CD14-positive monocyte (primary cell): ENCODE results near the gene YWHAB. TPM values are rescaled to one million over a fixed set of nuclear protein-coding genes. Genes with fewer than 3 reads are reported as not detected.

ENCODE experiments used
- DNase-seq, 3 donors: peaks; one replicate each; pipeline ENCODE4 v3.0.0-alpha.2; 2011 to 2022
- H2AFZ ChIP-seq: 2 replicates; pipeline ENCODE4 v1.6.0; 2012; ENCODE audit warnings: mild to moderate bottlenecking, low read depth, low read length, inconsistent platforms; ENCODE audit not compliant: insufficient read depth, poor library complexity, severe bottlenecking
- H3K27ac ChIP-seq, 2 donors: 1 replicate in 1 of 2; 2 replicates in 1 of 2; pipeline ENCODE4 v1.5.1; 2012 to 2013; ENCODE audit warnings: low read length in 2 of 2, control low read depth in 1 of 2, inconsistent platforms in 1 of 2, low read depth in 1 of 2, mild to moderate bottlenecking in 1 of 2
- H3K27me3 ChIP-seq, 2 donors: one replicate each; pipeline versions ENCODE4 v1.6.0 to v1.6.1; 2011 to 2013; ENCODE audit warnings: low read length in 2 of 2; ENCODE audit not compliant: control insufficient read depth in 2 of 2, insufficient read depth in 2 of 2
- H3K36me3 ChIP-seq, 2 donors: replicated peaks in 1 of 2; 1 replicate in 1 of 2; 2 replicates in 1 of 2; pipeline versions ENCODE4 v1.5.1 to v1.6.1; 2012 to 2013; ENCODE audit warnings: low read length in 2 of 2, control low read depth in 1 of 2, inconsistent platforms in 1 of 2, mild to moderate bottlenecking in 1 of 2; ENCODE audit not compliant: insufficient read depth in 2 of 2, control insufficient read depth in 1 of 2
- H3K4me1 ChIP-seq, 2 donors: 1 replicate in 1 of 2; 2 replicates in 1 of 2; pipeline versions ENCODE4 v1.5.1 to v1.6.1; 2012 to 2013; ENCODE audit warnings: low read length in 2 of 2, control low read depth in 1 of 2, inconsistent platforms in 1 of 2, mild to moderate bottlenecking in 1 of 2, moderate library complexity in 1 of 2; ENCODE audit not compliant: insufficient read depth in 2 of 2, control insufficient read depth in 1 of 2
- H3K4me2 ChIP-seq: replicated peaks from 2 replicates; pipeline ENCODE3; 2012; ENCODE audit warnings: low read length, moderate library complexity, mild to moderate bottlenecking; ENCODE audit not compliant: poor library complexity, severe bottlenecking; ENCODE audit errors: extremely low read depth
- H3K4me3 ChIP-seq, 3 experiments: fragments of 200-600 bp in 1 of 3; sonication (generic) in 1 of 3; replicated peaks in 1 of 3; 1 replicate in 2 of 3; 2 replicates in 1 of 3; pipeline ENCODE4 v1.5.1; 2011 to 2013; ENCODE audit warnings: low read length in 3 of 3, mild to moderate bottlenecking in 3 of 3, control low read depth in 2 of 3, low read depth in 2 of 3, inconsistent platforms in 1 of 3, moderate library complexity in 1 of 3
- H3K79me2 ChIP-seq: 2 replicates; pipeline ENCODE4 v1.6.0; 2012; ENCODE audit warnings: mild to moderate bottlenecking, control low read depth, inconsistent platforms, low read length, moderate library complexity; ENCODE audit not compliant: insufficient read depth
- H3K9ac ChIP-seq: 2 replicates; pipeline ENCODE4 v1.6.0; 2017; ENCODE audit warnings: low read length, mild to moderate bottlenecking; ENCODE audit not compliant: insufficient read depth, poor library complexity, severe bottlenecking
- H3K9me3 ChIP-seq, 2 donors: replicated peaks in 1 of 2; 1 replicate in 1 of 2; 2 replicates in 1 of 2; pipeline versions ENCODE4 v1.5.1 to v1.6.1; 2012 to 2013; ENCODE audit warnings: low read length in 2 of 2, control low read depth in 1 of 2; ENCODE audit not compliant: control insufficient read depth in 1 of 2, insufficient read depth in 1 of 2
- H4K20me1 ChIP-seq: 2 replicates; pipeline ENCODE4 v1.6.0; 2012; ENCODE audit warnings: mild to moderate bottlenecking, low read length, control low read depth, moderate library complexity; ENCODE audit not compliant: insufficient read depth
- H3K27ac Mint-ChIP-seq, 7 donors: one replicate each; pipeline ENCODE4 v1.8.0; 2020; ENCODE audit warnings: mild to moderate bottlenecking in 7 of 7, mixed read lengths in 7 of 7, moderate library complexity in 6 of 7, inconsistent platforms in 2 of 7
- H3K27me3 Mint-ChIP-seq, 3 donors: one replicate each; pipeline ENCODE4 v1.8.0; 2021 to 2022; ENCODE audit warnings: low read depth in 3 of 3, mild to moderate bottlenecking in 3 of 3, mixed read lengths in 3 of 3, moderate library complexity in 3 of 3, inconsistent platforms in 1 of 3
- H3K36me3 Mint-ChIP-seq, 2 donors: one replicate each; pipeline ENCODE4 v1.8.0; 2020; ENCODE audit warnings: mixed read lengths in 2 of 2, inconsistent platforms in 1 of 2, mild to moderate bottlenecking in 1 of 2
- H3K4me1 Mint-ChIP-seq: one replicate; pipeline ENCODE4 v1.8.0; 2020; ENCODE audit warnings: mild to moderate bottlenecking, mixed read lengths
- H3K4me3 Mint-ChIP-seq, 2 donors: one replicate each; pipeline ENCODE4 v1.8.0; 2020; ENCODE audit warnings: mild to moderate bottlenecking in 2 of 2, mixed read lengths in 2 of 2, moderate library complexity in 1 of 2
- H3K9me3 Mint-ChIP-seq, 7 donors: one replicate each; pipeline ENCODE4 v1.8.0; 2020 to 2022; ENCODE audit warnings: mixed read lengths in 7 of 7, mild to moderate bottlenecking in 6 of 7, moderate library complexity in 6 of 7, inconsistent platforms in 2 of 7
- CTCF ChIP-seq: fragments of 200-600 bp; IDR thresholded peaks from one replicate; pipeline ENCODE4 v1.8.0; 2022; ENCODE audit warnings: antibody characterized with exemption, mild to moderate bottlenecking
- WGBS: methylation state at CpG from one replicate; pipeline ENCODE4 v1.1.5; 2013; ENCODE audit warnings: missing lambda C conversion rate; ENCODE audit not compliant: insufficient coverage; 5-methylcytosine and 5-hydroxymethylcytosine counted together
- intact Hi-C, 2 donors: fragments of 100-400 bp; cut with micrococcal nuclease; formaldehyde crosslinking; loops; one replicate each; pipeline versions ENCODE4 v1.15.0 to v1.15.1; 2023
- polyA plus RNA-seq, 3 donors: library from polyadenylated mRNA; depleted of rRNA in 1 of 3; unstranded in 2 of 3; stranded (reverse) in 1 of 3; fragments of 300-500 nt in 2 of 3; fragments of >200 nt in 1 of 3; fragmentation: Illumina TruSeq in 2 of 3; gene quantifications; 1 replicate in 2 of 3; 2 replicates in 1 of 3; pipeline ENCODE4 v1.2.3, GENCODE V29; 2012 to 2021

Gene YWHAB
- polyA plus RNA-seq, 3 donors: 126 to 654 (median 504) TPM

DNA sequence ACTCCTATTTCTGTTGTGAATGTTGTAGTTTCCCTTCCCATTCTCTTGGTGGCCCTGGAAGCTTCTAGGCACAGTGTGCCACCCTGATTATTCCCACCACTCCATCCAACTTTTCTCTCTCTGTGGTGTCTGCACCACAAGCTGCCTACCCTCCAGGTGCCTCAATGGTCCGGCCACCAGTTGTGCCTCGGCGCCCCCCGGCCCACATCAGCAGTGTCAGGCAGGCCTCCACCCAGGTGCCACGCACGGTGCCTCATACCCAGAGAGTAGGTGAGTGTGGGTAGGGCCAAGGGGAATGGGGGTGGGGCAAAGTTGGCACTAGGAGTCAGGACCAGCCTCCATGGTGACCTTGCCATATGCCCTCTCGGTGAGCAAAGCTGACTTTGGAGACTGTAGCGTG is 47.4 kb downstream of the YWHAB start:
- Mint-ChIP-seq H3K4me3 (no peak overlapping the region), H3K36me3 (peaks cover 57 to 64% of the 10 kb centered on the region in 2 donors)
- H3K36me3 ChIP-seq: peaks cover 32 to 53% of the 10 kb centered on the region in 2 donors

DNA sequence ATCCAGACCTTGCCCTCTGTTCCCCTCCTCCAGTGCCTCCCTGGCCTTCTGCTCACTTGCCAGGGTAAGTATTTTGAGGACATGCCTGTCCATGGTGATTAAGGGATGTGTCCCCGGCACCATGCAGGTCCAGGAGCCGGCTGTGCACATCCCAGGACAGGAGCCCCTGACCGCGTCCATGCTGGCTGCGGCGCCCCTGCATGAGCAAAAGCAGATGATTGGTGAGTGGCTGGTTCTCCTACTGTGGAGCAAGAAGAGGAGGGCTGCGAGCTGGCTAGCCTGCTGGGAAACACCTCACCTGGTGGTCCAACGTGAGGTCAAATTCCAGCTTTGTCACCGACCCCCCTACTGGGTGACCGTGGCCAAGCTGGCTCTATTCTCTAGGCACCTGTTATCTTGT is 51.0 kb downstream of the YWHAB start:
- H3K4me2 ChIP-seq: no peak overlapping the region
- H3K9me3 Mint-ChIP-seq: no peaks in the 10 kb centered on the region
- H3K27me3 ChIP-seq: no peaks in the 10 kb centered on the region
- H3K4me1 Mint-ChIP-seq: no peaks in the 10 kb centered on the region
- H3K4me3 Mint-ChIP-seq: no peak overlapping the region
- H4K20me1 ChIP-seq: no peaks in the 10 kb centered on the region
- peak overlapping the region in 1 of 7 donors; percentile 61 for H3K27ac Mint-ChIP-seq
- intact Hi-C loops: no loop called here
- H3K4me1 ChIP-seq: no peaks in the 10 kb centered on the region
- H3K27ac ChIP-seq: no peak overlapping the region
- no peak overlapping the region for H3K9ac ChIP-seq
- H3K36me3 ChIP-seq: peaks cover 55 to 89% of the 10 kb centered on the region in 2 donors
- no peak for TF ChIP-seq CTCF
- H2AFZ ChIP-seq: no peak overlapping the region
- no peak for DNase-seq
- H3K9me3 ChIP-seq: no peaks in the 10 kb centered on the region
- H3K4me3 ChIP-seq: no peak overlapping the region
- 93% methylated on average over 3 of the region's 10 CpGs for WGBS
- peaks cover 69 to 79% of the 10 kb centered on the region in 2 donors for H3K36me3 Mint-ChIP-seq
- no peaks in the 10 kb centered on the region for H3K79me2 ChIP-seq
- H3K27me3 Mint-ChIP-seq: no peaks in the 10 kb centered on the region

More for the DNA sequence above, 47.4 kb downstream of the YWHAB start:
- Histone ChIP-seq H3K27ac (no peak overlapping the region), H3K4me3 (no peak overlapping the region), H3K27me3 (no peaks in the 10 kb centered on the region), H3K9me3 (no peaks in the 10 kb centered on the region), H3K4me2 (no peak overlapping the region), H2AFZ (no peak overlapping the region), H3K4me1 (no peaks in the 10 kb centered on the region), H4K20me1 (no peaks in the 10 kb centered on the region), H3K9ac (no peak overlapping the region), H3K79me2 (no peaks in the 10 kb centered on the region)
- DNase-seq: no peak
- Mint-ChIP-seq H3K9me3 (no peaks in the 10 kb centered on the region), H3K27me3 (peaks cover 0 to 4% (median 0%) of the 10 kb centered on the region in 3 donors), H3K27ac (no peak overlapping the region), H3K4me1 (no peaks in the 10 kb centered on the region)
- intact Hi-C loops: no loop called here
- 100% methylated on average over 6 of the region's 8 CpGs for WGBS
- no peak for TF ChIP-seq CTCF
